AG04450 (cell line): ENCODE measurements around the gene XPA. TPM values are rescaled to one million over a fixed set of nuclear protein-coding genes. Genes with fewer than 3 reads are reported as not detected.

Experiments used
- CTCF ChIA-PET: fragments of 300-600, 350-600 bp; formaldehyde crosslinking; extraction: SDS; loops from one replicate; lab custom pipeline; 2022; ENCODE audit warnings: antibody characterized with exemption, inconsistent platforms; lab: Charles Lee
- POLR2A ChIA-PET: fragments of 350-600 bp; formaldehyde crosslinking; extraction: SDS; loops from one replicate; lab custom pipeline; 2021; ENCODE audit warnings: antibody characterized with exemption, inconsistent platforms; lab: Yijun Ruan, JAX
- DNase-seq: peaks from one replicate; pipeline ENCODE4 v3.0.0-alpha.2; 2011; ENCODE audit warnings: low read depth, low spot score
- H3K27ac ChIP-seq: one replicate; pipeline ENCODE4 v1.5.1; 2012; ENCODE audit warnings: low read depth, low read length, control low read depth
- H3K27me3 ChIP-seq: one replicate; pipeline ENCODE4 v1.6.0; 2012; ENCODE audit warnings: low read length; ENCODE audit not compliant: control insufficient read depth, insufficient read depth
- H3K4me3 ChIP-seq: 2 replicates; pipeline ENCODE4 v1.5.1; 2011; ENCODE audit warnings: mild to moderate bottlenecking, low read depth, low read length, control low read depth
- H3K9me3 ChIP-seq: 2 replicates; pipeline ENCODE4 v1.5.1; 2012; ENCODE audit warnings: low read length; ENCODE audit not compliant: control insufficient read depth, insufficient read depth
- polyA plus RNA-seq: library from polyadenylated mRNA; depleted of rRNA; stranded (reverse); fragments of >200 nt; gene quantifications from 2 replicates; pipeline ENCODE4 v1.2.3, GENCODE V29; 2011
- TF ChIP-seq, protein P1 (sequence below): IDR thresholded peaks from 2 replicates; pipeline ENCODE4 v1.5.1; 2011; ENCODE audit warnings: low read depth, low read length, control low read depth, inconsistent platforms

XPA gene
- polyA plus RNA-seq, 1 experiment: 4.7 TPM

DNA sequence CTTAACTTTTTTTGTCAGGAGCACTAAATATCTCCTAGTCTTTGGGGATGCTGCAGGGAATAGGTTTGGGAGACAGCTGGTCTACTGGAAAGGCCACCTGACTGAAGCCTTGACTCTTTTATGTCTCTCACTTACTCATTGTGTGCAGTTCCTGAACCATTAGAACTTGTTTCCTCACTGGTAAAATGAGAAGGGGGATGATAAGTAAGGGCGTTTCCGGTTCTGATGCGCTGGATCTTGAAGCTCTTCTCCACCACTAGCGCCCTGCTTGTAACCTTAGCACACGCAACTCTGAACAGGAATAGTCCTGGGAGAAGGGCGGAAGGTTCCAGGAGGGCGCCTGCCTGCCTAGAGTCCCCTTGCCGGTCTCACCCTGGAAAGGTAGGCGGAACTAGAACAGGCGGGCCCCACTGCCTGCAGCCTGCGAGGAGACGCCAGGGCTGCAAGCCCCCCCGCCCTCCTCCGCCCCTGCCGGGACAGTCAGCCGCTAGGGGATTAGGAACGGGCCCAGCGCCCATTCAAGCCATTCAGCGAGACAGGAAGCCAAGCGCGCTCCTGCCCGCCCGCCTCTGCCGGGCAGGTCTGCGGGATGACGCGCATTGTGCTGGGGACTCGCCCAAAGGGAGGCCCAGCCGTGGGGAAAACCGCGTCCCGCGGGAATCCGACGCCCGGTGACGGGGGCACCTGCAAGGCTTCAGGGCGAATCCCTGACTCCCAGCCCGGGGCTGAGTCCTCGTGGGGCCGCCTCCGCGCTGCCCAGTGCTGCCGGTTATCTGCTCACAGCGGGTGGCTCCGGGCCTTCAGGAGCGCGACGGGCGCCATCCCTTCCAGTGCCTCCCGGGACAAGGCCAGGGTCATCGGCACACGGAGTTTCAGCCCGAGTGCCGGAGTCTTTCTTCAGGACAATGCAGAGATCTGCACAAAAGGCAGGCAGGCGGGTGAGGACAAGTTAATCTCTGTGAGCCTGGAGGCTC, 44.0 kb upstream of the XPA start:
- CTCF ChIA-PET: no interaction called here
- Histone ChIP-seq H3K27ac (no peak overlapping the region), H3K9me3 (peaks cover 4% of the 10 kb centered on the region), H3K4me3 (peak overlapping the region; percentile 44), H3K27me3 (peaks cover 22% of the 10 kb centered on the region)
- TF ChIP-seq, protein P1, sequence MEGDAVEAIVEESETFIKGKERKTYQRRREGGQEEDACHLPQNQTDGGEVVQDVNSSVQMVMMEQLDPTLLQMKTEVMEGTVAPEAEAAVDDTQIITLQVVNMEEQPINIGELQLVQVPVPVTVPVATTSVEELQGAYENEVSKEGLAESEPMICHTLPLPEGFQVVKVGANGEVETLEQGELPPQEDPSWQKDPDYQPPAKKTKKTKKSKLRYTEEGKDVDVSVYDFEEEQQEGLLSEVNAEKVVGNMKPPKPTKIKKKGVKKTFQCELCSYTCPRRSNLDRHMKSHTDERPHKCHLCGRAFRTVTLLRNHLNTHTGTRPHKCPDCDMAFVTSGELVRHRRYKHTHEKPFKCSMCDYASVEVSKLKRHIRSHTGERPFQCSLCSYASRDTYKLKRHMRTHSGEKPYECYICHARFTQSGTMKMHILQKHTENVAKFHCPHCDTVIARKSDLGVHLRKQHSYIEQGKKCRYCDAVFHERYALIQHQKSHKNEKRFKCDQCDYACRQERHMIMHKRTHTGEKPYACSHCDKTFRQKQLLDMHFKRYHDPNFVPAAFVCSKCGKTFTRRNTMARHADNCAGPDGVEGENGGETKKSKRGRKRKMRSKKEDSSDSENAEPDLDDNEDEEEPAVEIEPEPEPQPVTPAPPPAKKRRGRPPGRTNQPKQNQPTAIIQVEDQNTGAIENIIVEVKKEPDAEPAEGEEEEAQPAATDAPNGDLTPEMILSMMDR: peak; percentile 18; the same call in 1 of the 2 replicates
- POLR2A ChIA-PET: no interaction called here
- DNase-seq: no peak

DNA sequence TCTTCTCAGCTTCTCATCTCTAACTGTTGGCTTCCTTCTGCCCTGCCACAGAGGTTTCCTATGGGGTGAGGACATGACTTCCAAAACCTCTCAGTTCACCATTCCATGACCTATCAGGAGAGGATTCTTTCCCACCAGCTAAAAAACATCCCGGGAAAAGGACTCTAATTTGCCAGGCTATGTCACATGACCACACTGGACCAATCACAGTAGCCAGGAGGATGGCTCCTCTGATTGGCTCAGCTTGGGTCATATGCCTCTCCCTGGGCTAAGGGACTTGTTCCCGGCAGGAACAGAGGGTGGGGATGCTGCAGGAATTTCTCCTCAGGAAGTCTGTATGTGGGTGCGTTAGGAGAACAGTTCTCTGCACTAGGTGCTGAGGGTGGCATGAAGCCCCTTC, 40.3 kb upstream of the XPA start:
- ChIA-PET CTCF (no interaction called here), POLR2A (no interaction called here)
- Histone ChIP-seq H3K9me3 (peaks cover under 1% of the 10 kb centered on the region), H3K4me3 (no peak overlapping the region), H3K27ac (no peak overlapping the region), H3K27me3 (peaks cover 21% of the 10 kb centered on the region)
- TF ChIP-seq, protein P1: no peak
- no peak for DNase-seq

DNA sequence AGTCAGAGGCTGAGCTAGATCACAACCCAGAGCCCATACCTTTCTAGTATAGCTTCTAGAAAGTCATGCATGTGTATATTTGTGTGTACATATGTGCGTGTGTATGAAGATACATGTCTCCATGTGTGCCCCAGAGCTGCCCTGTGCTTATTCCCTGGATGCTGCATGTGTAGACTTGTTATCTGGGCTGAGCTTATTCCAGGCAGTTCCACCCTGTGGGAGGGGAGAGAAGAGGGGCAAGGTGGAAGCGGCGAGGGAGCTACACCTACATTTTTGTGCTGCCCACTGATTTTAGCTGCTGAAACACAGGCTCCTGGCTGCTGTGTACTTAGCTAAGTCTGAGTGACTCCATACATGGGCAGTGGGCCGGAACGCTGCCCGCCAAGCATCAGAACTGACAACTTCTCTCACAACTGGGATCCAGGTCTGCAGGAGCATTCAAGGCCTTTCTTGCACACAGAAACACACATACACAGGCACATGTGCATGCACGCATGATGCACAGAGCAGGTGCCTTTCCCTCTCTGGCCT, 38.0 kb upstream of the XPA start:
- Histone ChIP-seq H3K27me3 (peaks cover 16% of the 10 kb centered on the region), H3K4me3 (no peak overlapping the region), H3K9me3 (no peaks in the 10 kb centered on the region), H3K27ac (no peak overlapping the region)
- CTCF ChIA-PET: no interaction called here
- TF ChIP-seq, protein P1: no peak
- no peak for DNase-seq
- POLR2A ChIA-PET: no interaction called here

DNA sequence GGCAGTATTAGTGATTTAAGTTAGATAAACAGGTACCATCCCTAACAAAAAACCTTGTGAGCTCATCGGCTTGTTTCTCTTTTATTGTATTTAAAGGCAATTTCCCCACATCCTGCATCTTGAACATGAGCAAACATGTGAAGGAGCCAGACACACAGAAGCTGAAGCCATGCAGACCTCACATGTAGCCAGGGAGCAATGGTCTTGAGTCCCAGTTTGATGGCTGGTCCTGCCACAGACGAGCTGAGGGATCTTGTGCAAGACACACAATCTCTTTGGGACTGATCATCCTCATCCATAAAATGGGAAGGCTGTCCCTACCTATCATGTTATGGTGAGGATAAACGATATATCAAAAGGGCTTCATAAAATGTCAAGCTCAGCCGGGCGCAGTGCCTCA, 29.6 kb upstream of the XPA start:
- no peak overlapping the region for H3K4me3 ChIP-seq
- peaks cover 28% of the 10 kb centered on the region for H3K27me3 ChIP-seq
- TF ChIP-seq, protein P1: no peak
- no peak for DNase-seq
- H3K27ac ChIP-seq: no peak overlapping the region
- H3K9me3 ChIP-seq: no peaks in the 10 kb centered on the region
- POLR2A ChIA-PET: no interaction called here
- CTCF ChIA-PET: interaction anchor here (0.6 to 1.0 kb wide), 2 partner anchors 117 to 174 kb away, joined by 3 to 4 read pairs; no protein-coding TSS in a partner anchor

DNA sequence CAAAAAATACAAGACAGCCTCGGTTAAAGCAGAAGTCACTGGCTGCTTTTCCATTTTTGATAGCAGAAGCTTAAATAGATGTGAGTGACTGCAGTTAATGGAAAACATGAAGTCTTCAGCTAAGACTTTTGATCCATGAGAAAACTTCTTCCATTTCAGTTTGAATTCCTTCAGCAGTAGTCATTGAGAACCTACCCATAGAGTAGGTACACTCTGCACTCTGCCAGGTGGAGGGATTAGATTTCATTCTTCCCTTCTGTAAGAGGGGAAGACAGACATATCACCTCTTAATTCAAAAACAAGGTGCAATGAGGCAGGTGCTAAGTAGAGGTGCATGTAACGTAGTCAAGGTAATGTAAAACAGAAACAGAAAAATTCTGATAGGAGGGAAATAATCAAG, 26.7 kb upstream of the XPA start:
- no peaks in the 10 kb centered on the region for H3K9me3 ChIP-seq
- H3K4me3 ChIP-seq: no peak overlapping the region
- no peak for DNase-seq
- POLR2A ChIA-PET: no interaction called here
- peaks cover 32% of the 10 kb centered on the region for H3K27me3 ChIP-seq
- TF ChIP-seq, protein P1: no peak
- no peak overlapping the region for H3K27ac ChIP-seq
- CTCF ChIA-PET: interaction anchor here (0.6 to 1.0 kb wide), 2 partner anchors 177 to 199 kb away, joined by 3 to 8 read pairs; partner anchors contain the start of gene TRMO
